Measurements from ENCODE around the gene TMEM219. TPM values are rescaled to one million over a fixed set of nuclear protein-coding genes. Genes with fewer than 3 reads are reported as not detected.
"Not testable (repeated sequence)": the region's sequence is repeated elsewhere in the genome, so short reads cannot be mapped to it uniquely, and the experiment has no call there.

Gene TMEM219
- total RNA-seq, 1 donor from 2014 or later = 119 TPM

DNA sequence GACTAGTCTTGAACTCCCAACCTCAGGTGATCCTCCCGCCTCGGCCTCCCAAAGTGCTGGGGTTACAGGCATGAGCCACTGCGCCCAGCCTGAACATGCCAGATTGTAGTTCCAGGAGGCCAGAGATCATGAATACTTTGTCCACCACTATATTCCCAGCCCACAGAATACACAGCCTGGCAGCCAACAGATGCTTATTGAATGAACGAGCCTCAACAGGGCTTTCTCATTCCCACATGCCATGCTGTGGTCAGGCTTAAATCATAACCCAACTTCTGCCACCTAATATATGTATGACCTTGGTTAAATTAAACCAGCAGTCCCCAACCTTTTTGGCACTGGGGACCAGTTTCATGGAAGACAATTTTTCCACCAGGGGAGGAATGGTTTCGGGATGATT is 3.1 kb upstream of the TMEM219 start:
- no peaks in the 10 kb centered on the region for H3K27me3 Mint-ChIP-seq (ENCODE audit: unreplicated experiment)
- no peak overlapping the region for H3K4me3 Mint-ChIP-seq (ENCODE audit: unreplicated experiment)
- peaks cover 16% of the 10 kb centered on the region for H3K4me1 Mint-ChIP-seq (ENCODE audit: unreplicated experiment)
- H3K27ac Mint-ChIP-seq (ENCODE audit: unreplicated experiment) = no peak overlapping the region
- no peaks in the 10 kb centered on the region for H3K36me3 Mint-ChIP-seq (ENCODE audit: unreplicated experiment)
- TF ChIP-seq CTCF (IDR thresholded peaks at IDR 0.05) = no peak
- H3K9me3 Mint-ChIP-seq (ENCODE audit: unreplicated experiment) = no peaks in the 10 kb centered on the region
- DNase-seq (ENCODE audit: extremely low spot score, unreplicated experiment) = no peak

- H3K27ac Mint-ChIP-seq (ENCODE audit: unreplicated experiment) = no peak overlapping the region
- TF ChIP-seq CTCF (IDR thresholded peaks at IDR 0.05) = no peak
- H3K27me3 Mint-ChIP-seq (ENCODE audit: unreplicated experiment) = no peaks in the 10 kb centered on the region
- H3K36me3 Mint-ChIP-seq (ENCODE audit: unreplicated experiment) = no peaks in the 10 kb centered on the region
- no peaks in the 10 kb centered on the region for H3K9me3 Mint-ChIP-seq (ENCODE audit: unreplicated experiment)
- H3K4me3 Mint-ChIP-seq (ENCODE audit: unreplicated experiment) = no peak overlapping the region
- peaks cover 16% of the 10 kb centered on the region for H3K4me1 Mint-ChIP-seq (ENCODE audit: unreplicated experiment)
- no peak for DNase-seq (ENCODE audit: extremely low spot score, unreplicated experiment)
Observed at GRCh38 chr16:29959293-29959692, 2.6 kb upstream of the TMEM219 start.

DNA sequence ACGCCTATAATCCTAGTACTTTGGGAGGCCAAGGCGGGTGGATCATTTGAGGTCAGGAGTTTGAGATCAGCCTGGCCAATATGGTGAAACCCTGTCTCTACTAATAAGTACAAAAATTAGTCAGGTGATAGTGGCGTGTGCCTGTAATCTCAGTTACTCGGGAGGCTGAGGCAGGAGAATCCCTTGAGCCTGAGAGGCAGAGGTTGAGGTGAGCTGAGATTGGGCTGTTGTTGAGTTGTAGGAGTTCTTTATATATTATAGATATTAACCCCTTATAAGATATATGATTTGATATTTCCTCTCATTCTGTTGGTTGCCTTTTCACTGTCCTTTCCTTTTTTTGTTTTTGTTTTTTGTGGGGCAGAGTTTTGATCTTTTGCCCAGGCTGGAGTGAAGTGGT is 2.1 kb upstream of the TMEM219 start:
- H3K4me3 Mint-ChIP-seq (ENCODE audit: unreplicated experiment); H3K27me3 Mint-ChIP-seq (ENCODE audit: unreplicated experiment): not testable (repeated sequence)

GRCh38 chr16:29961127-29961478 is 776 bp upstream of the TMEM219 start:
- no peaks in the 10 kb centered on the region for H3K9me3 Mint-ChIP-seq (ENCODE audit: unreplicated experiment)
- no peak for TF ChIP-seq CTCF (IDR thresholded peaks at IDR 0.05)
- no peak for DNase-seq (ENCODE audit: extremely low spot score, unreplicated experiment)
- no peaks in the 10 kb centered on the region for H3K27me3 Mint-ChIP-seq (ENCODE audit: unreplicated experiment)
- peak overlapping the region; percentile 79 for H3K4me3 Mint-ChIP-seq (ENCODE audit: unreplicated experiment)
- peaks cover 18% of the 10 kb centered on the region for H3K4me1 Mint-ChIP-seq (ENCODE audit: unreplicated experiment)
- H3K27ac Mint-ChIP-seq (ENCODE audit: unreplicated experiment) = peak overlapping the region; percentile 73
- peaks cover 1% of the 10 kb centered on the region for H3K36me3 Mint-ChIP-seq (ENCODE audit: unreplicated experiment)

More for the DNA sequence above, 2.1 kb upstream of the TMEM219 start:
- peaks cover 16% of the 10 kb centered on the region for H3K4me1 Mint-ChIP-seq (ENCODE audit: unreplicated experiment)
- not testable (repeated sequence) for H3K27ac Mint-ChIP-seq (ENCODE audit: unreplicated experiment); H3K9me3 Mint-ChIP-seq (ENCODE audit: unreplicated experiment); DNase-seq (ENCODE audit: extremely low spot score, unreplicated experiment); H3K36me3 Mint-ChIP-seq (ENCODE audit: unreplicated experiment)

- Mint-ChIP-seq H3K4me1 (ENCODE audit: unreplicated experiment) (peaks cover 19% of the 10 kb centered on the region), H3K27ac (ENCODE audit: unreplicated experiment) (peak overlapping the region; percentile 93), H3K4me3 (ENCODE audit: unreplicated experiment) (peak overlapping the region; percentile 85), H3K27me3 (ENCODE audit: unreplicated experiment) (no peaks in the 10 kb centered on the region), H3K9me3 (ENCODE audit: unreplicated experiment) (no peaks in the 10 kb centered on the region), H3K36me3 (ENCODE audit: unreplicated experiment) (peaks cover 2% of the 10 kb centered on the region)
- DNase-seq (ENCODE audit: extremely low spot score, unreplicated experiment) = no peak
- no peak for TF ChIP-seq CTCF (IDR thresholded peaks at IDR 0.05)
Observed at GRCh38 chr16:29962344-29962994, 590 bp downstream of the TMEM219 start.

Measured in osteocyte (in vitro differentiated cells).